Activated gamma-delta T cell (primary cell): ENCODE results near the gene SOCS2.
"Not testable (repeated sequence)": the region's sequence is repeated elsewhere in the genome, so short reads cannot be mapped to it uniquely, and the experiment has no call there.

Experiments used
- DNase-seq: peaks from one replicate; lab custom pipeline; 2025; lab: John Stamatoyannopoulos, UW
- total RNA-seq, 2 donors: gene quantifications; one replicate each; lab custom pipeline; 2026; lab: John Stamatoyannopoulos, UW

The SOCS2 gene, protein sequence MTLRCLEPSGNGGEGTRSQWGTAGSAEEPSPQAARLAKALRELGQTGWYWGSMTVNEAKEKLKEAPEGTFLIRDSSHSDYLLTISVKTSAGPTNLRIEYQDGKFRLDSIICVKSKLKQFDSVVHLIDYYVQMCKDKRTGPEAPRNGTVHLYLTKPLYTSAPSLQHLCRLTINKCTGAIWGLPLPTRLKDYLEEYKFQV
- total RNA-seq: 20.6 to 21.5 reads per million in 2 donors

DNA sequence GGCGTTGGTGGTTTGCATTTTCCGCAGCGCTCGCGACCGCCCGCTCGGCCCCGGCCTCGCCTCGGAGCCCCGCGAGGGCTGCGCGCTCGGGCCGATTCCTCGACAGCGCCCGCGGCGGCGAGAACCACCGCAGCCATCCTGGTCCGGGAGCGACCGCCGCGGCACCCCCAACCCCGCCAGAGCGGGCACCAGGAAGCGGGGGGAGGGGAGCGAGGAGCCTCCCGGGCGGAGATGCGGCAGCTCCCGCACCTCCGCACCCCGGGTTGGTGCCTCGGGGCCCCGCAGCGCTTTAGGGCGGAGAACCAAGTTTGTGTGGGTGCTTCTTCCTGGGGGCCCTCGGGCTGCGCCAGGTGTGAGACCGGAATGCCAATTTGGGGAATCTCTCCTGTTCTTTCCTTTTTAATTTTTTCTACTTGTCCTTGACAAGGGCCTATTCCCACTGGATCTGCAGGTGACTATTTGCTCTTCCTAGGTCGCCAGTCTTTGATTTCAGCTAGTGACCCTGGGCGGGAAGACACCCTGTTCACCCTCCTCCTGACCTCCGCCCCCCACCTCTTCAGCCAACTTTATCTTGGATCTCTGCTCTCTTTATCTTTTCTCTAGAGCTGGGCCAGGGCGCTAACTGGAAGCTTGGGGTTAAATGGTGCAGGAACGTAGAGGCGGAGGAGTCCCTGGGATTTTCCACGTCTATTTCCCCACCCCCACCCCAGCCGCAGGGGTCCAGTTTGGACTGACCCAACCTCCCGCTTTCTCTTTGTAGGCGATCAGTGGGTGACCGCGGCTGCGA is at the start of gene SOCS2:
TSS of gene SOCS2 (plus strand) at position 751 of the 787 bp plus-strand sequence. CDS start 223 bp downstream, outside the sequence.
- DNase-seq: no peak

DNA sequence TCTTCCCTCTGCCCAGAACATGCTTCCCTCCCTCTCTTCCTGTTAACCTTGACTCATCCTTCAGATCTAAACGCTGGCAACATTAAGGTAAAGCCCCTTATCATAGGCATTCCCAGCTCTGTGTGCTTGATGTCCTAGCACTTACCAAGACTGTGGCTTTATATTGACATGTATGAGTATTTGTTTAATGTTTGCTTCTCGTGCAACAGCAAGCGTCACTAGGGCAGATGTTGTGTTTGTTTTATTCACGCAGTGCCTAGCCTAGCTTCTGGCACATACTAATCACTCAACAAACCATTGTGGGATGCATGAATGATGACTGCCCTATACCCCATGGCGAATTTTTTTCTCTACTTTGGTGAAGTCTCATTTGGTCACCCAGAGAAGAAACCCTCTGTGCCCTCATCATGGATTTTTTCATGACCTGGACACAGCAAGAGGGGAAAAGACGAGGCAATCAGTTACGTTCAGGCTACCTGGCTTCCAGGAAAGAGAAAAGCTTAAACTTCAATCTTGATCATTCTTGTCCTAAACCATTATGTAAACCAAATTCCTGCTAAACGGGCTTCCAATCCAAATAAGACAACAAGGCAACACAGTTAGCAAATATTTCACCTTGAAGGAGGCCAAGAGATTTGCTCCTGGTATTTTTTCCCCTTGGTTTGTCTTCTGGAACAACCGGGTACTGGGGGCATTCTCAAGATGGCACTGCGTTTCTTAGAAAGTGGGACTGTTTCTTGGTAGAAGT is 47.9 kb upstream of the SOCS2 start:
- DNase-seq: no peak

DNA sequence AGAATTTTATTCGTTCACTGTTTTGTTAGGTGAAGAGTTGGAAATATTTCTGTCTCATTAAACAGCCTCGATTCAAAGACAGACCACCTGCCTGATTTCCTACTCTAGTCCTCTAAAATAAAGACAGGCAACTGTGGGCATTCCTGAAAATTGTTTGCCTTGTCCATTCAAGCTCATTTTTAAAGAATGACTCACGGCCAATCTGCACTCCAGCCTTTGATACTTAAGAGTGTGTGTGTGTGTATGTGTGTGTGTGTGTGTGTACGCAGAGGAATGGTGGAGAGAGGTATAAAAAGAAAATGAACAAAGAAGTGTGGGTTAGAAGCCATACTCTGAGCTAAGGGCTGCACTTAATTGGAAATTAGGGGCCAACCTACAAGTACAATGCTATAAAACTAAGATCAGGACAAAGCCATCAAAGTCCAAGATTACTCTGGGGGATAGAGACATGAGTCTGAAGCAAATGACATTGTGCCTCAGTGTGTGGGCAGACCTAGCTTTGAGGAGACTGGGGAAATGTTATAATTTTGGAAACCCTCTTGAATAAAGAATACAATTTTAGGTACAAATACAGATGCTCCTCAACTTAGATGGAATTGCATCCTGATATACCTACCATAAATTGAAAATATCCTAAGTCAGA is 45.6 kb upstream of the SOCS2 start:
- DNase-seq: no peak

- no peak for DNase-seq
Observed at GRCh38 chr12:93530358-93530757, 42.1 kb upstream of the SOCS2 start.

- DNase-seq: no peak
Observed at GRCh38 chr12:93533310-93533709, 39.2 kb upstream of the SOCS2 start.

DNA sequence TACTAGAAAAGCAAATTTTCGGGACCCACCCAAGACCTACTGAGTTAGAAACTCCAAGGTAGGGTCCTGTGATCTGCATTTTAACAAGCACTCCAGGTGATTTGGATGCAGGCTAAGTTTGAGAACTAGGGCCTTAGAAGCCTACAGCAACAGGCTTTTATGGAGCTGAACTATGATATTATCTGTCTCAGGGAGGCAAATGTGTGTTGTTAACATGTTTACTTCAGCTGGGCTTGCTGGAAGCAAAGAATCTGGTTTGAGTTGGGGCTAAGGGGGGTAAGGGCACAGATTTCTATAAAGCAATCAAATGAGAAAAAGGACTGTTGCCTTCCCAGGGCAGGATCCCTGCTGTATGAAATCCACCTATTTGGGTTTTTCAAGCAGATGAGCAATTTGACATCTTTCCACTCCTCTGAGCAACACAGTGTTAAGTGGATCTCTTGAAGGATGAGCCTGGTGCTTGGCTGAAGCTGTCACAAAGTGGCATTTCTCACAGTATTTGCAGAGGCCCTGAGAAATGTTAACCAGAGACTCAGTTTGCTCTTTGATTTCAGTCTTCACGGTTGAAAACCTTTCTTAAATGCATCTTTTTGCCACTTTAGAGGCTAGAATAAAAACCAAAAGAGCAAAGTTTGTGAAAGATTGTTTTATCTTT is 36.2 kb upstream of the SOCS2 start:
- DNase-seq: no peak

GRCh38 chr12:93536766-93537488 is 35.5 kb upstream of the SOCS2 start:
- DNase-seq: no peak

DNA sequence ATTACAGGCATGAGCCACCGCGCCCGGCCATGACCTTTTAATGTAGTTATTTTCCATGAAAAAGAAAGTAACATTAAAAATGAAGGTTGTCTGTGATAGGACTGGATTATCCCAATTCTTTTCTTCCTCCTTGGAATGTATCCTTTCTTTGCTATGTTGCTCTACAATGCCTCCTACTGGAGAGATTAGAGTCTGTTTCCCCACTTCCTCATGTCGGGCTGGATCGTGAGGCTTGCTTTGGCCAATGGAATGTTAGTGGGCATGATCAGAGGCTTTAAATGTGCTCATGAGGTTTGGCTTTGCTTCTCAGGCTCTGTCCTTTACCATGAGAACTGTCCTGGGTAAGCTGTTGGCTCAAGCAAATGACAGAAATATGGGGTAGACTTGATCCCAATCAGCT is 34.7 kb upstream of the SOCS2 start:
- DNase-seq: no peak

- DNase-seq: no peak
Observed at GRCh38 chr12:93539821-93540220, 32.7 kb upstream of the SOCS2 start.

DNA sequence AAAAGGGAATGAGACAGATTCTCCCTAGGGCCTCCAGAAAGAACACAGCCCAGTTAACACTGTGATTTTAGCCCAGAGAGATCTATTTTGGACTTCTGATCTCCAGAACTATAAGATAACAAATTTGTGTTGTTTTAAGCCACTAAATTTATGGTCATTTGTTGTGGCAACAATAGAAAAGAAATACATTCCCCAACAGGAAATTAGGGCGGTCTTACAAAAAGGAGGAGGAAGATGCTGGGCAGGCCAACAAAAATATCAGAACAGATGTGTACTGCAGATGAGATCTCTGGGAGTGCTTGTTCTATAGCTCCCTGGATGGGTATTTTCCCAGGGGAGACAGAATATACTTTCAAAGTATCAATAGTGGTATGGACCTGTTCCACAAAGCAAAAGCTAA is 32.0 kb upstream of the SOCS2 start:
- no peak for DNase-seq

- DNase-seq: no peak
Observed at GRCh38 chr12:93541578-93542225, 30.8 kb upstream of the SOCS2 start.

GRCh38 chr12:93547778-93548177 is 24.7 kb upstream of the SOCS2 start:
- DNase-seq: no peak

- no peak for DNase-seq
Observed at GRCh38 chr12:93549174-93549573, 23.3 kb upstream of the SOCS2 start.

GRCh38 chr12:93550748-93551611 is 21.5 kb upstream of the SOCS2 start:
- DNase-seq: no peak

DNA sequence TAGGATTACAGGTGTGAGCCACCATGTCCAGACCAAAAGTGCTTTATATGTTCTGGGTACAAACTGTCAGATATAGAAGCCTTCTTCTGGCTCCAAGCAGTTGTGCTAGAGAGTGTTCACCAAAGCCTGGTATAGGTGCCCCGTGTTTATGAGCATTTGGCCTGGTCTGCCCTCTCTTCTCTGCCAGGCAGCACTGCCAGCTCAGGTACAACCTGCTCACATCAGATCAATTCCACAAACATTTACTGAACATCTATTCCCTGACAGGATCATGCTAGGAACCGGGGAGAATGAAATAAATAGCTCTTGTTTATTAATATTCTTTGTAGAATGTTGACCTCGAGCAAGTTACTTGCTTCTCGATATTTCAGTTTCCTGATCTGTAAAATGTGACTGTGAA is 20.0 kb upstream of the SOCS2 start:
- no peak for DNase-seq

GRCh38 chr12:93557879-93558278 is 14.6 kb upstream of the SOCS2 start:
- not testable (repeated sequence) for DNase-seq

DNA sequence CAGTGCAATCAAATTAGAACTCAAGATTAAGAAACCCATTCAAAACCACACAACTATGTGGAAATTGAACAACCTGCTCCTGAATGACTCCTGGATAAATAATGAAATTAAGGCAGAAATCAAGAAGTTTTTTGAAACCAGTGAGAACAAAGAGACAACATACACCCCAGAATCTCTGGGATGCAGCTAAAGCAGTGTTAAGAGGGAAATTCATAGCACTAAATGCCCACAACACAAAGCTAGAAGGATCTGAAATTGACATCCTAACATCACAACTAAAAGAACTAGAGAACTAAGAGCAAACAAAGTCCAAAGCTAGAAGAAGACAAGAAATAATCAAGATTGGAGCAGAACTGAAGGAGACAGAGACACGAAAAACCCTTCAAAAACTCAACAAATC is 13.8 kb upstream of the SOCS2 start:
- DNase-seq: not testable (repeated sequence)

DNA sequence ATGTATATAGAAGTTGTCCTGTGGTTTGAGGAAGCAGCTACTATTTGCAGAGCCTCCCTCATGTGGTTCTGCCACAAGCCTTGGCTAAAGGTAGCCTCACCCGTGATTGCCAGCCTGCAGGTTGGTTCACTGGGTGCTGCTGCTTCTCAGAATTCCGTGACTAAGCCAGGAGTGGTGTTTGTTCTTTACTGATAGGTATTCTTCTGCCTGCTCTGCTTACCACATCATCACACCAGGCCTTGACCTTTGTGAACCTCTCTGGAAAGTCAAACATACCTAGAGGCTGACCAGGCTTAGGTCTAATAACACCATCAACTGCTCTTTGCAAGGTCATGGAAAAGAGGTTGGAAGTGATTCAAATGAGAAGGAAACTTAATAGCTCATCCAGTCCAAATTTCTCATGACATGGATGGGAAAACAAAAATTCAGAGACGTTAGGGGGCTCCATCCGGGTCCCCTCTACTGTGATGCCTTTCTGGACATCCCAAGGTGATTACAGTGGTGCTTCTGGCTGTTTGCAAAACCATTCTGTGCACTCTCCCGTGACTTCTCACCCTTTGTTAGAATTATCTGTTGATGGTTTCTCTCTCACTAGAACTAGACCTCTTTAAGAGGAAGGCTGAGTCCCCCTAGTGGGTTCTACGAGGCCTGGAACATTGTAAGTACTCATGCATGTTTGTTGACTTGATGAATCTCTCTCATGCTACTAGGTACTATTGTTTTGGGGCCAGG is 8.5 kb upstream of the SOCS2 start:
- DNase-seq: no peak

GRCh38 chr12:93565760-93566159 is 6.7 kb upstream of the SOCS2 start:
- DNase-seq: no peak
